Measurements from ENCODE around the gene ACACA. TPM values are rescaled to one million over a fixed set of nuclear protein-coding genes. Genes with fewer than 3 reads are reported as not detected.

ACACA gene
- total and polyA plus RNA-seq, 9 of the 15 experiments (the other 6 are each of a cell fraction or from before 2014, with no cell fraction given): 35.9 to 135 (median 88.4) TPM

DNA sequence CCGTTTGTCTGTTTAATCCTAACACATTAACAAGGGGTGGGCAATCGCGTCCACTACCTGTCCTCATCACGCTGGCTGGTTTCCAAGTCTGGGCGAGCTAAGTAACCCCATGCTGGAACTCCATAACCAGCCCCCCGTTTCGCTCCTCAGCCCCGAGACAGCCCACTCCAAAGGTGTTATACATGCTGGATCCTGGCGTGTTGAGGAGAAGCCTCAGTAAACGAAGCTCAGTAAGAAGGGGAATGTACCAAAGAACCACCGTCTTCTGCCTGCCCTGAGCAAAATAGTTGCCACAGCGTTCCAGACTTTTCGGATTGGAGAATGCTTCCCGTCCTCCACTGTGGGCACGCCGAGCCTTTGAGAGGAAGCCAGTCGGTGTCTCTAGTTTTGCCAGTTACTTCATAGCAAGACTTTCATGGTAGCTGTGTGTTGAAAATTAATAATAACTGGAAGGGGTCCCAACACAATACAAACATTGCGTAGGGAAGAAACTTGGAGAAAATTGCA lies 46.9 kb downstream of the ACACA start (continued):
- TF ChIP-seq, protein P1, sequence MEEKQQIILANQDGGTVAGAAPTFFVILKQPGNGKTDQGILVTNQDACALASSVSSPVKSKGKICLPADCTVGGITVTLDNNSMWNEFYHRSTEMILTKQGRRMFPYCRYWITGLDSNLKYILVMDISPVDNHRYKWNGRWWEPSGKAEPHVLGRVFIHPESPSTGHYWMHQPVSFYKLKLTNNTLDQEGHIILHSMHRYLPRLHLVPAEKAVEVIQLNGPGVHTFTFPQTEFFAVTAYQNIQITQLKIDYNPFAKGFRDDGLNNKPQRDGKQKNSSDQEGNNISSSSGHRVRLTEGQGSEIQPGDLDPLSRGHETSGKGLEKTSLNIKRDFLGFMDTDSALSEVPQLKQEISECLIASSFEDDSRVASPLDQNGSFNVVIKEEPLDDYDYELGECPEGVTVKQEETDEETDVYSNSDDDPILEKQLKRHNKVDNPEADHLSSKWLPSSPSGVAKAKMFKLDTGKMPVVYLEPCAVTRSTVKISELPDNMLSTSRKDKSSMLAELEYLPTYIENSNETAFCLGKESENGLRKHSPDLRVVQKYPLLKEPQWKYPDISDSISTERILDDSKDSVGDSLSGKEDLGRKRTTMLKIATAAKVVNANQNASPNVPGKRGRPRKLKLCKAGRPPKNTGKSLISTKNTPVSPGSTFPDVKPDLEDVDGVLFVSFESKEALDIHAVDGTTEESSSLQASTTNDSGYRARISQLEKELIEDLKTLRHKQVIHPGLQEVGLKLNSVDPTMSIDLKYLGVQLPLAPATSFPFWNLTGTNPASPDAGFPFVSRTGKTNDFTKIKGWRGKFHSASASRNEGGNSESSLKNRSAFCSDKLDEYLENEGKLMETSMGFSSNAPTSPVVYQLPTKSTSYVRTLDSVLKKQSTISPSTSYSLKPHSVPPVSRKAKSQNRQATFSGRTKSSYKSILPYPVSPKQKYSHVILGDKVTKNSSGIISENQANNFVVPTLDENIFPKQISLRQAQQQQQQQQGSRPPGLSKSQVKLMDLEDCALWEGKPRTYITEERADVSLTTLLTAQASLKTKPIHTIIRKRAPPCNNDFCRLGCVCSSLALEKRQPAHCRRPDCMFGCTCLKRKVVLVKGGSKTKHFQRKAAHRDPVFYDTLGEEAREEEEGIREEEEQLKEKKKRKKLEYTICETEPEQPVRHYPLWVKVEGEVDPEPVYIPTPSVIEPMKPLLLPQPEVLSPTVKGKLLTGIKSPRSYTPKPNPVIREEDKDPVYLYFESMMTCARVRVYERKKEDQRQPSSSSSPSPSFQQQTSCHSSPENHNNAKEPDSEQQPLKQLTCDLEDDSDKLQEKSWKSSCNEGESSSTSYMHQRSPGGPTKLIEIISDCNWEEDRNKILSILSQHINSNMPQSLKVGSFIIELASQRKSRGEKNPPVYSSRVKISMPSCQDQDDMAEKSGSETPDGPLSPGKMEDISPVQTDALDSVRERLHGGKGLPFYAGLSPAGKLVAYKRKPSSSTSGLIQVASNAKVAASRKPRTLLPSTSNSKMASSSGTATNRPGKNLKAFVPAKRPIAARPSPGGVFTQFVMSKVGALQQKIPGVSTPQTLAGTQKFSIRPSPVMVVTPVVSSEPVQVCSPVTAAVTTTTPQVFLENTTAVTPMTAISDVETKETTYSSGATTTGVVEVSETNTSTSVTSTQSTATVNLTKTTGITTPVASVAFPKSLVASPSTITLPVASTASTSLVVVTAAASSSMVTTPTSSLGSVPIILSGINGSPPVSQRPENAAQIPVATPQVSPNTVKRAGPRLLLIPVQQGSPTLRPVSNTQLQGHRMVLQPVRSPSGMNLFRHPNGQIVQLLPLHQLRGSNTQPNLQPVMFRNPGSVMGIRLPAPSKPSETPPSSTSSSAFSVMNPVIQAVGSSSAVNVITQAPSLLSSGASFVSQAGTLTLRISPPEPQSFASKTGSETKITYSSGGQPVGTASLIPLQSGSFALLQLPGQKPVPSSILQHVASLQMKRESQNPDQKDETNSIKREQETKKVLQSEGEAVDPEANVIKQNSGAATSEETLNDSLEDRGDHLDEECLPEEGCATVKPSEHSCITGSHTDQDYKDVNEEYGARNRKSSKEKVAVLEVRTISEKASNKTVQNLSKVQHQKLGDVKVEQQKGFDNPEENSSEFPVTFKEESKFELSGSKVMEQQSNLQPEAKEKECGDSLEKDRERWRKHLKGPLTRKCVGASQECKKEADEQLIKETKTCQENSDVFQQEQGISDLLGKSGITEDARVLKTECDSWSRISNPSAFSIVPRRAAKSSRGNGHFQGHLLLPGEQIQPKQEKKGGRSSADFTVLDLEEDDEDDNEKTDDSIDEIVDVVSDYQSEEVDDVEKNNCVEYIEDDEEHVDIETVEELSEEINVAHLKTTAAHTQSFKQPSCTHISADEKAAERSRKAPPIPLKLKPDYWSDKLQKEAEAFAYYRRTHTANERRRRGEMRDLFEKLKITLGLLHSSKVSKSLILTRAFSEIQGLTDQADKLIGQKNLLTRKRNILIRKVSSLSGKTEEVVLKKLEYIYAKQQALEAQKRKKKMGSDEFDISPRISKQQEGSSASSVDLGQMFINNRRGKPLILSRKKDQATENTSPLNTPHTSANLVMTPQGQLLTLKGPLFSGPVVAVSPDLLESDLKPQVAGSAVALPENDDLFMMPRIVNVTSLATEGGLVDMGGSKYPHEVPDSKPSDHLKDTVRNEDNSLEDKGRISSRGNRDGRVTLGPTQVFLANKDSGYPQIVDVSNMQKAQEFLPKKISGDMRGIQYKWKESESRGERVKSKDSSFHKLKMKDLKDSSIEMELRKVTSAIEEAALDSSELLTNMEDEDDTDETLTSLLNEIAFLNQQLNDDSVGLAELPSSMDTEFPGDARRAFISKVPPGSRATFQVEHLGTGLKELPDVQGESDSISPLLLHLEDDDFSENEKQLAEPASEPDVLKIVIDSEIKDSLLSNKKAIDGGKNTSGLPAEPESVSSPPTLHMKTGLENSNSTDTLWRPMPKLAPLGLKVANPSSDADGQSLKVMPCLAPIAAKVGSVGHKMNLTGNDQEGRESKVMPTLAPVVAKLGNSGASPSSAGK (IDR thresholded peaks at IDR 0.05): peak; percentile 95
- TF ChIP-seq SNIP1 (IDR thresholded peaks at IDR 0.05; ENCODE audit: low read depth): peak; percentile 73; the same call in 1 of the 2 replicates
- no peak for TF ChIP-seq RBM15 (IDR thresholded peaks at IDR 0.05; ENCODE audit: insufficient read depth, low read length)
- TF ChIP-seq, protein P2, sequence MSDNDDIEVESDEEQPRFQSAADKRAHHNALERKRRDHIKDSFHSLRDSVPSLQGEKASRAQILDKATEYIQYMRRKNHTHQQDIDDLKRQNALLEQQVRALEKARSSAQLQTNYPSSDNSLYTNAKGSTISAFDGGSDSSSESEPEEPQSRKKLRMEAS (CRISPR knock-in tag; IDR thresholded peaks at IDR 0.05): peak; percentile 83
- no peak for TF ChIP-seq RFX1 (IDR thresholded peaks at IDR 0.05)
- TF ChIP-seq MIER1 (IDR thresholded peaks at IDR 0.05; ENCODE audit: low read depth): 0 out of 2 replicates have a peak, but pooled peaks have one; percentile 27
- no peak for TF ChIP-seq KAT2B (IDR thresholded peaks at IDR 0.05; ENCODE audit: low read depth, low read length)
- no peak for TF ChIP-seq ZKSCAN1 (IDR thresholded peaks at IDR 0.05; ENCODE audit: low read depth, low read length)
- no peak for TF ChIP-seq SIRT6 (IDR thresholded peaks at IDR 0.05; ENCODE audit: low read depth, low read length)
- 0 out of 2 replicates have a peak, but pooled peaks have one; percentile 53 for TF ChIP-seq ZBTB17 (CRISPR knock-in tag; IDR thresholded peaks at IDR 0.05)

Data from K562 (cell line).